Measurements from ENCODE around the gene RPP38. TPM values are rescaled to one million over a fixed set of nuclear protein-coding genes. Genes with fewer than 3 reads are reported as not detected.

Gene RPP38
- total RNA-seq, 1 experiment from 2014 or later, result 23.3 TPM

DNA sequence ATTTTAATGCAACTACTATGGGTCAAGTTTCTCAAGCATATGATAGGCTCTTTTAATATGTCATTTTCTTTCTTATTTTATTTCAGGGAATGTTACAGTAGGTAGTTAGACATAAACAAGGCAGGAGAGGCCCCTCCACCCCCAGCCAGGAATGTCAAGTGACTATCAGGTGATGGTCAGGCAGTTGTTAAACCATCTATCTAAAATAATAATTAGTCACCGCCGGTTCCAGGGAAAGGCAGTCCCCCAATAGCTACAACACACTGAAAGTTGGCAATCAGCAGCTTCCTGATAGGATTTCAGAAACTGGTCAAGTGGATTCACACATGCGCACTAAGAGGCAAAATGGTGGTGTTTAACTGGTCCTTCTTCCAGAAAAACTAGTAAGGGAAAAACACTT is 44.1 kb upstream of the RPP38 start:
- intact Hi-C loops (cut with micrococcal nuclease), result no loop called here
- CTCF ChIA-PET, result no interaction called here
- Histone ChIP-seq H3K4me3 (replicated peaks in 1 of 2; ENCODE audit: low read depth in 1 of 2, low read length in 2 of 2) (no peak overlapping the region), H3K4me2 (ENCODE audit: low read length) (no peak overlapping the region), H2AFZ (ENCODE audit: low read depth, low read length, poor library complexity, severe bottlenecking) (no peak overlapping the region), H3K36me3 (ENCODE audit: control insufficient read depth in 1 of 2, insufficient read depth in 2 of 2, low read length in 2 of 2) (no peaks in the 10 kb centered on the region), H3K4me1 (ENCODE audit: control insufficient read depth in 1 of 2, insufficient read depth in 2 of 2, low read length in 2 of 2) (no peaks in the 10 kb centered on the region), H3K9me2 (ENCODE audit: insufficient read depth) (no peaks in the 10 kb centered on the region), H3K27me3 (ENCODE audit: insufficient read depth, low read length) (no peaks in the 10 kb centered on the region), H3K9me3 (ENCODE audit: control insufficient read depth in 1 of 2, insufficient read depth in 1 of 2, low read depth in 1 of 2, low read length in 2 of 2) (no peaks in the 10 kb centered on the region), H3K9ac (ENCODE audit: low read length) (no peak overlapping the region), H3K27ac (ENCODE audit: low read depth, low read length) (no peak overlapping the region), H4K20me1 (ENCODE audit: insufficient read depth) (no peaks in the 10 kb centered on the region), H3K79me2 (ENCODE audit: insufficient read depth, low read length) (no peaks in the 10 kb centered on the region)
- BruUV-seq (replicated peaks), result no TSS peak
- TF ChIP-seq, protein P1, sequence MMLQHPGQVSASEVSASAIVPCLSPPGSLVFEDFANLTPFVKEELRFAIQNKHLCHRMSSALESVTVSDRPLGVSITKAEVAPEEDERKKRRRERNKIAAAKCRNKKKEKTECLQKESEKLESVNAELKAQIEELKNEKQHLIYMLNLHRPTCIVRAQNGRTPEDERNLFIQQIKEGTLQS (IDR thresholded peaks at IDR 0.05), result no peak
- ATAC-seq (no peak), DNase-seq (ENCODE audit: low read depth, low spot score) (no peak)
- RAD21 ChIA-PET (ENCODE audit: low non-redundant PET in 1 of 2, low total read pairs in 2 of 2, uncharacterized antibody in 2 of 2, unreplicated experiment in 2 of 2), result no interaction called here
- POLR2A ChIA-PET, result no interaction called here

DNA sequence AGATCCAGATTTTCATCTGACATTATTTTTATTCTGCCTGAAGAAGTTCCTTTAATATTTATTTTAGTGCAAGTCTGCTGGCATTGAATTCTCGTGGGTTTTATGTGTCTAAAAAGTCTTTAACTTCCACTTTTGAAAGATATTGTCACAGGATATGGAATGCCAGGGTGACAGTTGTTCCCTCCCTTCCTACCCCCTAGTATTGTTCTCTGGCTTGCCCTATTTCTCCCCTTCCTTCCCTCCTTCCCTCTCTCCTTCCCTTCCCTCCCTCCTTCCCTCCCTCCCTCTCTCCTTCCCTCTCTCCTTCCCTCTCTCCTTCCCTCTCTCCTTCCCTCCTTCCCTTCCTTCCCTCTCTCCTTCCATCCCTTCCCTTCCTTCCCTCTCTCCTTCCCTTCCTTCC is 38.5 kb upstream of the RPP38 start:
- DNase-seq (ENCODE audit: low read depth, low spot score) (no peak), ATAC-seq (no peak)

More for the DNA sequence above, 38.5 kb upstream of the RPP38 start:
- H3K4me3 ChIP-seq (replicated peaks in 1 of 2; ENCODE audit: low read depth in 1 of 2, low read length in 2 of 2), result no peak overlapping the region
- no peak for TF ChIP-seq EZH2 (IDR thresholded peaks at IDR 0.05)
- TF ChIP-seq SP1 (IDR thresholded peaks at IDR 0.05; ENCODE audit: low read depth), result no peak
- TF ChIP-seq, protein P2, sequence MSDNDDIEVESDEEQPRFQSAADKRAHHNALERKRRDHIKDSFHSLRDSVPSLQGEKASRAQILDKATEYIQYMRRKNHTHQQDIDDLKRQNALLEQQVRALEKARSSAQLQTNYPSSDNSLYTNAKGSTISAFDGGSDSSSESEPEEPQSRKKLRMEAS (IDR thresholded peaks at IDR 0.05), result no peak
- no peak for TF ChIP-seq SRF (IDR thresholded peaks at IDR 0.05; ENCODE audit: low read depth)
- TF ChIP-seq ZFX (IDR thresholded peaks at IDR 0.05), result no peak
- TF ChIP-seq POLR2AphosphoS5 (IDR thresholded peaks at IDR 0.05; ENCODE audit: low read depth, low read length), result no peak
- TF ChIP-seq POLR2A (IDR thresholded peaks at IDR 0.05; ENCODE audit: borderline replicate concordance, extremely low read depth, insufficient read depth, insufficient read length), result no peak
- TF ChIP-seq EGR1 (IDR thresholded peaks at IDR 0.05; ENCODE audit: low read depth), result no peak
- TF ChIP-seq, protein P3, sequence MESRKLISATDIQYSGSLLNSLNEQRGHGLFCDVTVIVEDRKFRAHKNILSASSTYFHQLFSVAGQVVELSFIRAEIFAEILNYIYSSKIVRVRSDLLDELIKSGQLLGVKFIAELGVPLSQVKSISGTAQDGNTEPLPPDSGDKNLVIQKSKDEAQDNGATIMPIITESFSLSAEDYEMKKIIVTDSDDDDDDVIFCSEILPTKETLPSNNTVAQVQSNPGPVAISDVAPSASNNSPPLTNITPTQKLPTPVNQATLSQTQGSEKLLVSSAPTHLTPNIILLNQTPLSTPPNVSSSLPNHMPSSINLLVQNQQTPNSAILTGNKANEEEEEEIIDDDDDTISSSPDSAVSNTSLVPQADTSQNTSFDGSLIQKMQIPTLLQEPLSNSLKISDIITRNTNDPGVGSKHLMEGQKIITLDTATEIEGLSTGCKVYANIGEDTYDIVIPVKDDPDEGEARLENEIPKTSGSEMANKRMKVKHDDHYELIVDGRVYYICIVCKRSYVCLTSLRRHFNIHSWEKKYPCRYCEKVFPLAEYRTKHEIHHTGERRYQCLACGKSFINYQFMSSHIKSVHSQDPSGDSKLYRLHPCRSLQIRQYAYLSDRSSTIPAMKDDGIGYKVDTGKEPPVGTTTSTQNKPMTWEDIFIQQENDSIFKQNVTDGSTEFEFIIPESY (IDR thresholded peaks at IDR 0.05; ENCODE audit: extremely low read depth, insufficient replicate concordance, low read length), result no peak
- no peak for TF ChIP-seq EZH2phosphoT487 (IDR thresholded peaks at IDR 0.05; ENCODE audit: borderline replicate concordance)
- TF ChIP-seq, protein P4, sequence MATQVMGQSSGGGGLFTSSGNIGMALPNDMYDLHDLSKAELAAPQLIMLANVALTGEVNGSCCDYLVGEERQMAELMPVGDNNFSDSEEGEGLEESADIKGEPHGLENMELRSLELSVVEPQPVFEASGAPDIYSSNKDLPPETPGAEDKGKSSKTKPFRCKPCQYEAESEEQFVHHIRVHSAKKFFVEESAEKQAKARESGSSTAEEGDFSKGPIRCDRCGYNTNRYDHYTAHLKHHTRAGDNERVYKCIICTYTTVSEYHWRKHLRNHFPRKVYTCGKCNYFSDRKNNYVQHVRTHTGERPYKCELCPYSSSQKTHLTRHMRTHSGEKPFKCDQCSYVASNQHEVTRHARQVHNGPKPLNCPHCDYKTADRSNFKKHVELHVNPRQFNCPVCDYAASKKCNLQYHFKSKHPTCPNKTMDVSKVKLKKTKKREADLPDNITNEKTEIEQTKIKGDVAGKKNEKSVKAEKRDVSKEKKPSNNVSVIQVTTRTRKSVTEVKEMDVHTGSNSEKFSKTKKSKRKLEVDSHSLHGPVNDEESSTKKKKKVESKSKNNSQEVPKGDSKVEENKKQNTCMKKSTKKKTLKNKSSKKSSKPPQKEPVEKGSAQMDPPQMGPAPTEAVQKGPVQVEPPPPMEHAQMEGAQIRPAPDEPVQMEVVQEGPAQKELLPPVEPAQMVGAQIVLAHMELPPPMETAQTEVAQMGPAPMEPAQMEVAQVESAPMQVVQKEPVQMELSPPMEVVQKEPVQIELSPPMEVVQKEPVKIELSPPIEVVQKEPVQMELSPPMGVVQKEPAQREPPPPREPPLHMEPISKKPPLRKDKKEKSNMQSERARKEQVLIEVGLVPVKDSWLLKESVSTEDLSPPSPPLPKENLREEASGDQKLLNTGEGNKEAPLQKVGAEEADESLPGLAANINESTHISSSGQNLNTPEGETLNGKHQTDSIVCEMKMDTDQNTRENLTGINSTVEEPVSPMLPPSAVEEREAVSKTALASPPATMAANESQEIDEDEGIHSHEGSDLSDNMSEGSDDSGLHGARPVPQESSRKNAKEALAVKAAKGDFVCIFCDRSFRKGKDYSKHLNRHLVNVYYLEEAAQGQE (IDR thresholded peaks at IDR 0.05; ENCODE audit: low read depth), result no peak
- no peak for TF ChIP-seq YY1 (IDR thresholded peaks at IDR 0.05; ENCODE audit: extremely low read depth, insufficient replicate concordance, low read depth, low read length)
- TF ChIP-seq ZNF274 (IDR thresholded peaks at IDR 0.05; ENCODE audit: low read depth, low read length), result no peak
- TF ChIP-seq RAD21 (IDR thresholded peaks at IDR 0.05; ENCODE audit: low read depth), result no peak
- TF ChIP-seq, protein P1 (IDR thresholded peaks at IDR 0.05), result no peak
- no peak for TF ChIP-seq SIN3A (IDR thresholded peaks at IDR 0.05; ENCODE audit: low read depth)
- TF ChIP-seq FOSL1 (IDR thresholded peaks at IDR 0.05; ENCODE audit: low read depth), result no peak
- no TSS peak for BruUV-seq (replicated peaks)
- ChIA-PET RAD21 (ENCODE audit: low non-redundant PET in 1 of 2, low total read pairs in 2 of 2, uncharacterized antibody in 2 of 2, unreplicated experiment in 2 of 2) (no interaction called here), POLR2A (no interaction called here), CTCF (no interaction called here)
- no peak overlapping the region for H3K27ac ChIP-seq (ENCODE audit: low read depth, low read length)
- H3K79me2 ChIP-seq (ENCODE audit: insufficient read depth, low read length), result no peaks in the 10 kb centered on the region
- H3K36me3 ChIP-seq (ENCODE audit: control insufficient read depth in 1 of 2, insufficient read depth in 2 of 2, low read length in 2 of 2), result no peaks in the 10 kb centered on the region
- no peaks in the 10 kb centered on the region for H4K20me1 ChIP-seq (ENCODE audit: insufficient read depth)
- no peaks in the 10 kb centered on the region for H3K9me2 ChIP-seq (ENCODE audit: insufficient read depth)
- H2AFZ ChIP-seq (ENCODE audit: low read depth, low read length, poor library complexity, severe bottlenecking), result no peak overlapping the region
- no peaks in the 10 kb centered on the region for H3K4me1 ChIP-seq (ENCODE audit: control insufficient read depth in 1 of 2, insufficient read depth in 2 of 2, low read length in 2 of 2)
- H3K9ac ChIP-seq (ENCODE audit: low read length), result no peak overlapping the region
- intact Hi-C loops (cut with micrococcal nuclease), result no loop called here
- H3K9me3 ChIP-seq (ENCODE audit: control insufficient read depth in 1 of 2, insufficient read depth in 1 of 2, low read depth in 1 of 2, low read length in 2 of 2), result no peaks in the 10 kb centered on the region
- no peak overlapping the region for H3K4me2 ChIP-seq (ENCODE audit: low read length)
- H3K27me3 ChIP-seq (ENCODE audit: insufficient read depth, low read length), result no peaks in the 10 kb centered on the region
